GM18526 (cell line): Measurements from ENCODE around the gene AP3M1.

Source experiments
- POLR2A ChIP-seq: IDR thresholded peaks from 3 replicates; pipeline ENCODE4 v1.6.1; 2011; ENCODE audit not compliant: insufficient read length; ENCODE audit errors: extremely low read depth

The AP3M1 gene

DNA sequence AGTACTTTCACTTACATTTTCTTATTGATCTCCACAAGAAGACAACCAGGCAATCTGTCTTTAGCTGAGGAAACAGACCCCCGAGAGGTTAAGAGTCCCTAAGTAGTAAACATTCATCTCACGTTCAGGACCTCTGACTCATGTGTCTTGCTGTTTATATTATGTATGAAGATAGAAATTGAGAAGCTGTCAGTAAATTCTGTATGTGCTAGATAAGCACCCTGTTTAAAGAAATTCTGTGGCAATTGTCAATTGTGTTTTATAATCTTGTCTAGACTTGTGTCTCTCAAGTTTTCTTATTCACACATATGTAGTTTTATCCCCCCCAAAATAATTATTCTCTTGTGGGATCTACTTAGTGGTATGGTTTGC, 14.9 kb upstream of the AP3M1 start:
- TF ChIP-seq POLR2A, result no peak

DNA sequence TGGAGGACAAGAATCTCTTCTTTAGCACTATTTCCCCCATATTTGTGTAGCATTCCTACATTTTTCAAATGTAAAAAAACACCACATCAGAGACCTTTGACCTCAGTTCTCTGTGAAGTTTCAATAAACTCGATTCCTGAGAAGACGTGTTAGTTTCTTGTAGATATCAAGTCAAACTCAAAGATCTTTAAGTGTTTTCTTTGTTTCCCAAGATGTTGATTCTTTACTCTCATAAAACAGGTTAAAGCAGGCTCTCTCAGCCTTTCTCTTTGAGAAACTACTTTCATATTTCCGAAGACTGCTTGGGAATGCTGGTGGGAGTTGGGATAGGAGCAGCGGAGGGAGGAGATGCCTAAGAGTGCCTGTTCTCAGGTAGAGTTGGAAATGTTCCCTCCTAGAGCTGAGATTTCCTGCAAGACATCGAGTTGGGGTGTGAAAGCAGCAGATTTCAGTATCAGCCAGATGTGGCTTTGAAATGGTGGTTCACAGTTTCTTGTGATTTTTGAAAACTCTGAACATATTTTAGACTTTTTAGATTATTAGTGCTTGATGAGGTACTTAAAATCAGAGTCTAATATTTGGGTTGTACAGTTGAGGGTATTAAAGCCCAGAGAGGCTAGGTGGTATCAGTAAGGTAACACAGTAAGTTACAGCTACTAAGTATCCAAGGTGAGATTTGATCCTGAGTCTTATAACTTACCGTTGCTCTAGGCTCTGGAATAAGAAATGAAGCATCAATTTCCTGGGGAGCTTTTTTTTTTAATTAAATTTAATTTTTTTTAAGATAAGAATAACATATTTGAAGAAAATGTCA, 14.3 kb upstream of the AP3M1 start:
- TF ChIP-seq POLR2A, result no peak

DNA sequence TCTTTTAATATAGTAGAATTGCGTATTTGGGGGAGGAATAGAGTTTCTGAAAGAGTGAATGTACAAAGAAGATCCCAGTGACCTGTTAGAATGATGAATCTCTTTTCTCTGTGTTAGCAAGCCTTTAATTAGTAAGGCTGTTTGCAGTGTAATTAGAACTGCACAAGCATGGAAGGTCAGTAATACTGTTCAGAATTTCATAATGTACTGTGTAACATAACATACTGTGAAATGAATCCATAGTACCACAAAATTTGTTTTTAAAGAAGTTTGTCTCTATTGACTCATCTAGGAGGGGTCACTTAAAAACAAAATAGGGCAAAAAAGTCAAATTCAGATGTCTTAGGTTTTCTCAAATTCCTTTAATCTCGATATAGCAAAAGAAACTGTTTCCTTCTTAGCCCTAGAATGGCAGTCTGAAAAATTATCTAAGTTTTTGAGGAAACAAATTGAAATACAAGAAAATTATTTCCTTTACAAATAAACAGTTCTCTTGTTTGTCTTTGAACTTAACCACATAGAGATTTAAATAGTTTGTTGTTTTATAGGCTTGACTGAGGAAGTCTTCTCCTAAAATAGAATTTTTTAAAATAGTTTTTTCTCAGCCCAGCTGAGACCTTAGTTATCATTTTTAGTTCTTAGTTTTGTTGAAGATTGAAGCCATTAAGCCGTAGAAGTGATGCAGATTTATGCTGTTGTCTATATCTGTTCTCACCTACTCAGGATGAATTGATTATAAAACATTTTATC, 12.9 kb upstream of the AP3M1 start:
- TF ChIP-seq POLR2A, result no peak

GRCh38 chr10:74160013-74160412, 9.4 kb upstream of the AP3M1 start:
- TF ChIP-seq POLR2A, result no peak

DNA sequence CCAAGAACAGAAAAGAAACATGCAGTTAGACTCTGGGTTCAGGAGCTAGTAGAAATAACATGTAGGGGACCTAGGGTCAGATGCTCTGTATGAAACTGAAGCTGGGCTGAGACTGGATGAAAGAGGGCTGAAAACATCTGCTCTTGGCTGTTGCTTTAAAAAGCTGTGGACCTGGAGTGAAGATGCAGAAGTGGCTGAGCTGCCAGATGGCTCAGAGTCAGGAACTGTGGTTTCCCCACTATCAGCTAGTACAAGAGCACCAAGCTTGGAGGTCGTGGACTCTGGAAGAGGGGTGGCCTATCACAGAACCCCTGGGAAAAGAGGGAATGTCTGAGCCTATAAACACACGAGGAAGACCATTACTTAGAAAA, 6.3 kb upstream of the AP3M1 start:
- TF ChIP-seq POLR2A, result no peak

- TF ChIP-seq POLR2A, result no peak
Measured at GRCh38 chr10:74153676-74154075, 3.0 kb upstream of the AP3M1 start.

- TF ChIP-seq POLR2A, result no peak
Measured at GRCh38 chr10:74153123-74153522, 2.5 kb upstream of the AP3M1 start.

GRCh38 chr10:74151879-74152722, 1.5 kb upstream of the AP3M1 start:
- TF ChIP-seq POLR2A, result no peak

GRCh38 chr10:74150990-74151878, 606 bp upstream of the AP3M1 start, which contains the start of gene ADK:
ADK (plus strand) TSS chr10:74151221; CDS start chr10:74151279, 58 bp downstream.
- TF ChIP-seq POLR2A, result peak; percentile 63

- no peak for TF ChIP-seq POLR2A
Measured at GRCh38 chr10:74145133-74145532, 5.5 kb downstream of the AP3M1 start.

- TF ChIP-seq POLR2A, result no peak
Measured at GRCh38 chr10:74140553-74140952, 10.1 kb downstream of the AP3M1 start.

DNA sequence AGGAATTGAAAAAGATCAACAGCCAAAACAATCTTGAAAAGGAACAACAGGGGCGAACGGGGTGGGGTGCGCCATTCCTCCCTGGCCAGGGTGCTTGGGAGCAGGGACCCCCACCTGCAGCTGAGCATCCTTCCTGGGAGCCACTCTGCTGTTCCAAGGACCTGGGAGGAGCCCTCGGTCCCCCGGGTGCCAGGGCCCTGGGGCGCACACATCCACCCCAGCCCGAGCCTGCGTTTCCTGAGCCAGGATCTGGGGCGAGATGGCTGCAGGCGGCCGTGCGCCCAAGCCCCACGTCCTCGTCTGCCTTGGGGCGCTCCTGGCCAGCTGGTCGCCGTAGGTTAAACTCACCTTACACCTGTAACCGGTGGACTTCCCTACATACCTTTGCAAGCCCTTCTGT, 10.6 kb downstream of the AP3M1 start:
- TF ChIP-seq POLR2A, result no peak

DNA sequence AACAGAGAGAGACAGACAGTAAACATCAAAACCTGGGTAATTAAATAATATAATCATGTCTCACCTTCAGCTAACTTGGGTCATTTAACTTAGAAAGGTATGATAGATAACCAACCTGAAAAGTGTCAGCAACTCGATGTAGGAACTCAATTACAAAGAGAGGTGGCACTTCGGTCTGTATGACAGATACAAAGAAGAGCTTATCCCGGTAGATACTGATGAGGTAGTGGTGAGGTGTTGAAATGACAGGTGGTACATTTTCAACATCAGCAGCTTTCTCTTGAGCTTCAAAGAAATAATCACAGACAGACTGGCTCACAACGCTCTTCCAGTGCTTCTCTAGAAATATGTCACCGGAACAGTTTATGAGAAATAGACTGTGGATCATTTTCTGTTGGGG, 12.6 kb downstream of the AP3M1 start:
- no peak for TF ChIP-seq POLR2A

DNA sequence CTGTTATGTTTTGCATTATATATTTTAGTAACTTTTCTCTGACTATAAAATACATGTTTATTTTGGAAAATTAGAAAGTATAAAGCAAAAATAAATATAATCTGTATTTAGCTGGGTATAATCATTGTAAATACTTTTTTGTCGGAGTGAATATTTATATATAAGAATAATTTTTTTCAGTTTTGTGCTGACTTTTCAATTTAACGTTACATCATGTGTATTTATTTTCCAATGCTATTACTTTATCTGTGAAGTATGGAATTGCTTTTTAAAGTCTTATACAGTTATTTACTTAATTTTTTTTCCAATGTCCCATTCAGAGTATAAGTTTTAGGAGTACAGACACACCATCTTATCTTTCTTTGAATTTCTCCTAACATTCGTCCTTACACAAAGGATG, 15.2 kb downstream of the AP3M1 start:
- no peak for TF ChIP-seq POLR2A
